ENCODE results near the gene HOTAIR.

DNA sequence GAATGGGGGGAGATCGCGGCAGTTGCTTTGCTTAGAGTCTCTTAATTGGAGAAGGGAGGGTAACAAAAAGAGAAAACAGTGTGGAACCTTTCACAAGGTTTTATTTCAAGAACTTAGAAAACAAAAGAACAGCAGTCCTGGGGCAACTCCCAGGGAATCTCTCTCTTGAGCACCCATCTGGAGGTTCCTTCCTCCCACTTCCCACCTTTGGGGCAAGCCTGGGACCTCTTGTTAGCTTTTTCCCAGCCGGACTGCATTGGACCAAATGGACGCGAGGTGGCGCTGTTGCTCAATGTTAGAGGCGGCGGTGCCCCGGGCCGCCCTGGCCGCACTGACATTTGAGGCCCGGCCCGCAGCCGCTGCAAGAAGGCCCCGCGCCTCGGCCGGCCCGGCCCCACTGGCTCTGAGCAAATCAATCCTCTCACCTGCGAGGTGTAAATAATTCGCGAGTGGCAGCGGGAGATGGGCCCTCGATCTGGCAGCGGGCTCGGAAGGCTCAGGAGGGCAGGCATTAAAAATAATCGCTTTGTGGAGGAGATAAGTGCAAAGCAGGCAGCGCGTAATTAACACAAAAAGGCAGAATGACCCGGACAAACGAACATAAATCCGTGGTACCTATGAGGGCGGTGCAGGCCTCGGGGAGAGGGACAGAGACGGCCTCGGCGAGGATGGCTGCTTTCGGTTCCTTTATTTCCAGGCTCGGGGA, 31.3 kb upstream of the HOTAIR start:
- TF ChIP-seq HDGF (IDR thresholded peaks at IDR 0.05; ENCODE audit: borderline replicate concordance), result no peak
- TF ChIP-seq FOXK2 (IDR thresholded peaks at IDR 0.05), result no peak
- TF ChIP-seq SUZ12 (IDR thresholded peaks at IDR 0.05), result no peak
- TF ChIP-seq ELF4 (IDR thresholded peaks at IDR 0.05), result no peak
- no peak for TF ChIP-seq ZNF384 (IDR thresholded peaks at IDR 0.05)
- no peak for TF ChIP-seq FOXA1 (IDR thresholded peaks at IDR 0.05)
- TF ChIP-seq ARNT (IDR thresholded peaks at IDR 0.05), result no peak
- TF ChIP-seq SP1 (IDR thresholded peaks at IDR 0.05), result no peak
- TF ChIP-seq FOXM1 (IDR thresholded peaks at IDR 0.05; ENCODE audit: borderline replicate concordance), result no peak
- TF ChIP-seq TARDBP (IDR thresholded peaks at IDR 0.05), result no peak

Measured in HEK293T (cell line).